NCI-H2081 (cell line): ENCODE data around the gene KCTD19.
"Not testable (repeated sequence)": the region's sequence is repeated elsewhere in the genome, so short reads cannot be mapped to it uniquely, and the experiment has no call there.

Experiments
- DNase-seq, 2 experiments: peaks; one replicate each; lab custom pipeline; 2025; lab: John Stamatoyannopoulos, UW

The KCTD19 gene

GRCh38 chr16:67326472-67327309 is at the start of gene KCTD19, which contains the start of gene LRRC36:
TSS of gene KCTD19 (minus strand) at chr16:67326741. CDS start at chr16:67326707, 34 bp downstream.
TSS of gene LRRC36 (plus strand) at chr16:67326815. CDS start at chr16:67326863, 48 bp downstream.
- peak; percentile 31 to 48 for DNase-seq

- DNase-seq: not testable (repeated sequence)
Measured at GRCh38 chr16:67376012-67376411, 49.5 kb upstream of the KCTD19 start.

- DNase-seq: peak in 1 of 2 experiments; percentile 31
Measured at GRCh38 chr16:67372664-67373063, 46.1 kb upstream of the KCTD19 start.

- no peak for DNase-seq
Measured at GRCh38 chr16:67370661-67371060, 44.1 kb upstream of the KCTD19 start.

- no peak for DNase-seq
Measured at GRCh38 chr16:67364600-67365235, 38.2 kb upstream of the KCTD19 start.

GRCh38 chr16:67361038-67361437 is 34.5 kb upstream of the KCTD19 start:
- no peak for DNase-seq

- not testable (repeated sequence) for DNase-seq
Measured at GRCh38 chr16:67359540-67360269, 33.2 kb upstream of the KCTD19 start.

- no peak for DNase-seq
Measured at GRCh38 chr16:67357561-67357960, 31.0 kb upstream of the KCTD19 start.

GRCh38 chr16:67356396-67356795 is 29.9 kb upstream of the KCTD19 start:
- no peak for DNase-seq

- DNase-seq: not testable (repeated sequence)
Measured at GRCh38 chr16:67352463-67352862, 25.9 kb upstream of the KCTD19 start.

- DNase-seq: no peak
Measured at GRCh38 chr16:67350324-67350723, 23.8 kb upstream of the KCTD19 start.

- DNase-seq: no peak
Measured at GRCh38 chr16:67349172-67349571, 22.6 kb upstream of the KCTD19 start.

- no peak for DNase-seq
Measured at GRCh38 chr16:67346341-67346740, 19.8 kb upstream of the KCTD19 start.

GRCh38 chr16:67345401-67345800 is 18.9 kb upstream of the KCTD19 start:
- DNase-seq: no peak

- DNase-seq: no peak
Measured at GRCh38 chr16:67342616-67343015, 16.1 kb upstream of the KCTD19 start.

- DNase-seq: no peak
Measured at GRCh38 chr16:67341250-67341649, 14.7 kb upstream of the KCTD19 start.

GRCh38 chr16:67339453-67339852 is 12.9 kb upstream of the KCTD19 start:
- DNase-seq: no peak

GRCh38 chr16:67336648-67337047 is 10.1 kb upstream of the KCTD19 start:
- no peak for DNase-seq

- no peak for DNase-seq
Measured at GRCh38 chr16:67336116-67336515, 9.6 kb upstream of the KCTD19 start.

GRCh38 chr16:67333315-67333714 is 6.8 kb upstream of the KCTD19 start:
- no peak for DNase-seq

GRCh38 chr16:67329901-67330300 is 3.4 kb upstream of the KCTD19 start:
- no peak for DNase-seq

- no peak for DNase-seq
Measured at GRCh38 chr16:67327743-67328142, 1.2 kb upstream of the KCTD19 start.

GRCh38 chr16:67326115-67326471 is 448 bp downstream of the KCTD19 start:
- no peak for DNase-seq
